ENCODE data around the gene FOXI1.

Gene FOXI1

GRCh38 chr5:170154297-170154696 is 48.6 kb downstream of the FOXI1 start:
- DNase-seq: no peak

- no peak for DNase-seq
Measured at GRCh38 chr5:170154744-170155143, 49.0 kb downstream of the FOXI1 start.

GRCh38 chr5:170155771-170156170 is 50.1 kb downstream of the FOXI1 start:
- DNase-seq: no peak

- no peak for DNase-seq
Measured at GRCh38 chr5:170159101-170159698, 53.5 kb downstream of the FOXI1 start.
